Measurements from ENCODE around the gene NAV3. TPM values are rescaled to one million over a fixed set of nuclear protein-coding genes. Genes with fewer than 3 reads are reported as not detected.

The NAV3 gene
- total RNA-seq, 1 experiment from 2014 or later = 3.0 TPM

- Histone ChIP-seq H3K18ac (ENCODE audit: insufficient read length, low read depth, low read length) (no peak overlapping the region), H4K20me1 (ENCODE audit: control insufficient read depth, insufficient read depth, insufficient read length) (no peaks in the 10 kb centered on the region), H3K9me3 (ENCODE audit: control insufficient read depth, low read depth, low read length) (no peaks in the 10 kb centered on the region), H4K8ac (replicated peaks; ENCODE audit: insufficient read length, low read depth, low read length) (no peak overlapping the region), H3K79me2 (ENCODE audit: insufficient read depth, low read length) (no peaks in the 10 kb centered on the region), H3K4me1 (ENCODE audit: insufficient read depth, low read length) (no peaks in the 10 kb centered on the region), H2AFZ (ENCODE audit: low read length) (no peak overlapping the region), H3K14ac (ENCODE audit: insufficient read depth, low read length) (no peak overlapping the region), H2AK5ac (ENCODE audit: insufficient read length, low read length) (no peak overlapping the region), H3K27me3 (ENCODE audit: insufficient read depth, low read length) (no peaks in the 10 kb centered on the region), H2BK120ac (ENCODE audit: low read depth, low read length, poor library complexity, severe bottlenecking) (no peak overlapping the region), H2BK5ac (ENCODE audit: insufficient read length, low read length) (no peak overlapping the region), H3K23me2 (ENCODE audit: insufficient read length, low read depth, low read length, poor library complexity, severe bottlenecking) (no peaks in the 10 kb centered on the region), H3K79me1 (ENCODE audit: insufficient read depth, low read depth, low read length, poor library complexity, severe bottlenecking) (no peaks in the 10 kb centered on the region), H3K27ac (ENCODE audit: insufficient read length, low read depth, low read length) (no peak overlapping the region), H2BK15ac (ENCODE audit: low read depth, low read length) (no peak overlapping the region), H2BK20ac (ENCODE audit: low read depth, low read length, poor library complexity, severe bottlenecking) (no peak overlapping the region), H3K9ac (ENCODE audit: extremely low read depth, insufficient read length, low read length) (no peak overlapping the region), H4K5ac (ENCODE audit: insufficient read length, low read depth, low read length) (no peak overlapping the region), H3K4me2 (ENCODE audit: insufficient read depth, insufficient read length, low read length) (no peak overlapping the region), H3K56ac (ENCODE audit: insufficient read length, low read depth, low read length) (no peak overlapping the region), H3T11ph (ENCODE audit: low read length) (no peak overlapping the region), H2BK12ac (ENCODE audit: insufficient read length, low read depth, low read length) (no peak overlapping the region), H4K91ac (ENCODE audit: insufficient read length, low read depth, low read length) (no peak overlapping the region), H3K23ac (ENCODE audit: insufficient read length, low read depth, low read length) (no peak overlapping the region), H3K4ac (ENCODE audit: low read depth, low read length) (no peak overlapping the region)
- no peak for TF ChIP-seq CTCF (conservative IDR thresholded peaks at IDR 0.05)
- no peaks in the 10 kb centered on the region for H3K27me3 Mint-ChIP-seq (ENCODE audit: low read depth)
- no peak overlapping the region for H3K27ac Mint-ChIP-seq
- H3K9me3 Mint-ChIP-seq = no peaks in the 10 kb centered on the region
- H3K4me3 Mint-ChIP-seq = no peak overlapping the region
- DNase-seq = no peak
- no peaks in the 10 kb centered on the region for H3K4me1 Mint-ChIP-seq
- no peaks in the 10 kb centered on the region for H3K36me3 Mint-ChIP-seq (ENCODE audit: insufficient read depth in 1 of 3, low read depth in 3 of 3)
- WGBS (ENCODE audit: extremely low coverage, insufficient read length, low lambda C conversion rate) = no CpG with 5 or more reads among the region's 2 CpGs
These were observed 19.4 kb downstream of the NAV3 start for GRCh38 chr12:77850129-77850528.
